RPMI8226 (cell line): ENCODE data around the gene TTLL3.
"Not testable (repeated sequence)": the region's sequence is repeated elsewhere in the genome, so short reads cannot be mapped to it uniquely, and the experiment has no call there.

Source experiments
- DNase-seq: peaks from one replicate; pipeline ENCODE4 v3.0.0-alpha.2; 2015

Gene TTLL3

GRCh38 chr3:9843715-9844438 lies 33.8 kb downstream of the TTLL3 start, which contains the start of gene RPUSD3:
Gene RPUSD3 (minus strand): TSS chr3:9844008. CDS start chr3:9843990, 18 bp downstream.
- peak; percentile 97 for DNase-seq

GRCh38 chr3:9846231-9846630 lies 36.2 kb downstream of the TTLL3 start:
- no peak for DNase-seq

GRCh38 chr3:9846931-9847488 lies 36.9 kb downstream of the TTLL3 start:
- no peak for DNase-seq

GRCh38 chr3:9847870-9848269 lies 37.8 kb downstream of the TTLL3 start:
- DNase-seq = not testable (repeated sequence)

- DNase-seq = peak; percentile 27
Measured at GRCh38 chr3:9848860-9849259, 38.8 kb downstream of the TTLL3 start.

GRCh38 chr3:9851383-9851782 lies 41.3 kb downstream of the TTLL3 start:
- not testable (repeated sequence) for DNase-seq

GRCh38 chr3:9851926-9852325 lies 41.9 kb downstream of the TTLL3 start:
- DNase-seq = not testable (repeated sequence)

- DNase-seq = no peak
Measured at GRCh38 chr3:9852528-9852927, 42.5 kb downstream of the TTLL3 start.

- not testable (repeated sequence) for DNase-seq
Measured at GRCh38 chr3:9854291-9854940, 44.4 kb downstream of the TTLL3 start.

GRCh38 chr3:9855594-9855993 lies 45.5 kb downstream of the TTLL3 start:
- DNase-seq = no peak

GRCh38 chr3:9859530-9860025 lies 49.5 kb downstream of the TTLL3 start:
- DNase-seq = no peak

GRCh38 chr3:9861201-9861600 lies 51.1 kb downstream of the TTLL3 start:
- DNase-seq = no peak

- no peak for DNase-seq
Measured at GRCh38 chr3:9861626-9862130, 51.6 kb downstream of the TTLL3 start.

- peak; percentile 10 for DNase-seq
Measured at GRCh38 chr3:9862391-9863057, 52.5 kb downstream of the TTLL3 start.

GRCh38 chr3:9863058-9863772 lies 53.2 kb downstream of the TTLL3 start:
- no peak for DNase-seq

GRCh38 chr3:9864200-9864927 lies 54.3 kb downstream of the TTLL3 start:
- DNase-seq = no peak

- DNase-seq = not testable (repeated sequence)
Measured at GRCh38 chr3:9865125-9865637, 55.1 kb downstream of the TTLL3 start.

GRCh38 chr3:9866639-9867038 lies 56.6 kb downstream of the TTLL3 start:
- DNase-seq = no peak

- no peak for DNase-seq
Measured at GRCh38 chr3:9867106-9867505, 57.0 kb downstream of the TTLL3 start.

GRCh38 chr3:9869955-9870354 lies 59.9 kb downstream of the TTLL3 start:
- DNase-seq = no peak

- DNase-seq = no peak
Measured at GRCh38 chr3:9870978-9871377, 60.9 kb downstream of the TTLL3 start.
